Heart left ventricle (tissue), 16 donors: ENCODE results near the gene ADGRD1. TPM values are rescaled to one million over a fixed set of nuclear protein-coding genes. Genes with fewer than 3 reads are reported as not detected.
A peak's percentile ranks its signal among the peaks of the same experiment; 100 is the strongest.

Experiments
- ATAC-seq, 4 donors: fragments of 200-7000 bp; cut with Tn5 transposase; one replicate each; pipeline ENCODE4 v1.9.1; 2020 to 2022; ENCODE audit warnings: moderate library complexity in 4 of 4, mild to moderate bottlenecking in 3 of 4, moderate number of reproducible peaks in 1 of 4
- DNase-seq, 5 donors: peaks; one replicate each; pipeline ENCODE4 v3.0.0-alpha.2; 2020
- H3K27ac ChIP-seq, 12 donors: fragments of 200-600 bp; sonication (generic) in 4 of 12; one replicate each; pipeline versions ENCODE4 v1.5.0 to v1.8.0; 2016 to 2022; ENCODE audit warnings: mild to moderate bottlenecking in 2 of 12
- H3K27me3 ChIP-seq, 9 donors: fragments of 200-600 bp; sonication (generic) in 2 of 9; one replicate each; pipeline versions ENCODE4 v1.5.1 to v1.8.0; 2016 to 2022; ENCODE audit warnings: mild to moderate bottlenecking in 3 of 9
- H3K36me3 ChIP-seq, 9 donors: fragments of 200-600 bp; sonication (generic) in 2 of 9; one replicate each; pipeline versions ENCODE4 v1.5.0 to v1.8.0; 2018 to 2022; ENCODE audit warnings: mild to moderate bottlenecking in 2 of 9
- H3K4me1 ChIP-seq, 12 donors: fragments of 200-600 bp; sonication (generic) in 4 of 12; one replicate each; pipeline versions ENCODE4 v1.5.0 to v1.8.0; 2016 to 2022; ENCODE audit warnings: mild to moderate bottlenecking in 3 of 12
- H3K4me3 ChIP-seq, 12 donors: fragments of 200-600 bp; sonication (generic) in 4 of 12; one replicate each; pipeline versions ENCODE4 v1.5.0 to v1.8.0; 2017 to 2022; ENCODE audit warnings: mild to moderate bottlenecking in 9 of 12, moderate library complexity in 4 of 12
- H3K9me3 ChIP-seq, 12 donors: fragments of 200-600 bp; sonication (generic) in 4 of 12; one replicate each; pipeline versions ENCODE4 v1.5.0 to v1.8.0; 2016 to 2022; ENCODE audit warnings: mild to moderate bottlenecking in 1 of 12
- CTCF ChIP-seq, 12 donors: fragments of 200-600 bp; sonication (generic) in 4 of 12; IDR thresholded peaks; one replicate each; pipeline versions ENCODE4 v1.5.0 to v1.8.0; 2018 to 2022; ENCODE audit warnings: antibody characterized with exemption in 12 of 12, mild to moderate bottlenecking in 5 of 12
- POLR2A ChIP-seq, 2 donors: fragments of 450-650 bp; IDR thresholded peaks; one replicate each; pipeline ENCODE4 v1.6.1; 2017; ENCODE audit warnings: antibody characterized with exemption in 2 of 2, mild to moderate bottlenecking in 2 of 2, moderate library complexity in 2 of 2
- WGBS, 4 donors: extraction: QIAGEN DNeasy Blood & Tissue Kit in 2 of 4; methylation state at CpG; one replicate each; pipeline versions ENCODE4 v1.1.5 to v1.1.7; 2013 to 2018; 5-methylcytosine and 5-hydroxymethylcytosine counted together
- intact Hi-C, 10 donors: fragments of 100-400 bp; cut with DNase I; formaldehyde crosslinking; loops; one replicate each; pipeline versions ENCODE4 v1.11.1 to v1.14.2; 2022
- polyA plus RNA-seq, 2 donors: library from polyadenylated mRNA; stranded (reverse); fragments of 200-250 nt; gene quantifications; one replicate each; pipeline ENCODE4 v1.2.3, GENCODE V29; 2013
- total RNA-seq, 9 donors: library from RNA; depleted of rRNA in 2 of 9; stranded (reverse); fragments of >200 nt in 2 of 9; fragmentation: NEBNext Ultra II Directional in 3 of 9; extraction: Animal tissue kit (Norgen Biotek cat#: 25700) in 3 of 9; gene quantifications; one replicate each; pipeline versions ENCODE4 v1.1.0 to v1.2.4, GENCODE V29; 2016 to 2023
- donor health status: ischemic (EF 13 %, LVEDD 7.1; RV severe dilation, severe dysfunction).
- donor health status: healthy with polysubstance abuse.
- donor health status: DM: no; HTN: yes; CAD: no.
- donor health status: DM: no; HTN: no; CAD: no.
- donor health status: ischemic (EF 25% LVEDD 6.9; RV normal size, moderate dysfunction).
- donor health status: ischemic (EF 25% LVEDD 5.7; RV mildly dilated, moderate dysfunction).
- donor health status: healthy.
- donor health status: DM: yes; HTN: yes; CAD: no.
- donor health status: ischemic (EF 35%, LVEDD 5.7; RV mildly dilated, moderate dysfunction).
- donor health status: nonischemic (EF 11% LVEDD 7.7; RV severe dilation, severe dysfunction).
- donor health status: DM: yes; HTN: yes; CAD: no.
- donor health status: PGD.
- donor health status: ischemic (EF 29% LVEDD 5.4; RV normal size, mild dysfunction).
- donor health status: nonischemic (EF 23%, LVEDD 6.1; RV moderate dilation, normal function).

ADGRD1 gene
- total and polyA plus RNA-seq, 11 donors: 22.7 to 109 (median 66.3) TPM

- Histone ChIP-seq H3K27ac (no peak overlapping the region), H3K4me3 (no peak overlapping the region), H3K36me3 (peaks cover 0 to 56% (median 21%) of the 10 kb centered on the region in 9 donors), H3K27me3 (no peaks in the 10 kb centered on the region), H3K4me1 (peaks cover 0 to 17% (median 3%) of the 10 kb centered on the region in 12 donors), H3K9me3 (peaks cover 0 to 7% (median 0%) of the 10 kb centered on the region in 12 donors)
- TF ChIP-seq CTCF (IDR thresholded peaks at IDR 0.05): no peak
- TF ChIP-seq POLR2A (IDR thresholded peaks at IDR 0.05): no peak
- ATAC-seq: no peak
- DNase-seq: no peak
- 81 to 95% (median 92%) methylated on average over 5 of the region's 5 CpGs for WGBS, 4 donors
- intact Hi-C loops: no loop called here
Observed at GRCh38 chr12:130998136-130998535, 44.4 kb downstream of the ADGRD1 start.

- Histone ChIP-seq H3K36me3 (peaks cover 0 to 37% (median 18%) of the 10 kb centered on the region in 9 donors), H3K4me1 (peaks cover 0 to 19% (median 3%) of the 10 kb centered on the region in 12 donors), H3K9me3 (peaks cover 0 to 7% (median 0%) of the 10 kb centered on the region in 12 donors), H3K27me3 (no peaks in the 10 kb centered on the region), H3K4me3 (no peak overlapping the region), H3K27ac (peak overlapping the region in 2 of 12 donors; percentile 27 to 56)
- TF ChIP-seq POLR2A (IDR thresholded peaks at IDR 0.05) (no peak), CTCF (IDR thresholded peaks at IDR 0.05) (no peak)
- DNase-seq (no peak), ATAC-seq (no peak)
- 86 to 91% (median 90%) methylated on average over 15 to 16 of the region's 16 CpGs for WGBS, 4 donors
- intact Hi-C loops: loop anchor here in 3 of 10 donors (5.0 to 10.0 kb wide), 3 partner anchors 43 to 85 kb away; partner anchors contain the start of gene ADGRD1 (in 1 of the 3)
Observed at GRCh38 chr12:131000000-131000486, 46.3 kb downstream of the ADGRD1 start.

- DNase-seq: no peak
- H3K36me3 ChIP-seq: peaks cover 0 to 40% (median 15%) of the 10 kb centered on the region in 9 donors
- TF ChIP-seq CTCF (IDR thresholded peaks at IDR 0.05) (no peak), POLR2A (IDR thresholded peaks at IDR 0.05) (no peak)
- intact Hi-C loops: loop anchor here in 3 of 10 donors (5.0 to 10.0 kb wide), 3 partner anchors 44 to 87 kb away; partner anchors contain the start of gene ADGRD1 (in 1 of the 3)
- ATAC-seq: no peak
- 97 to 100% (median 99%) methylated on average over 1 of the region's 1 CpG for WGBS, 4 donors
- H3K27ac ChIP-seq: peak overlapping the region in 10 of 12 donors; percentile 30 to 86 (median 74)
- H3K9me3 ChIP-seq: peaks cover 0 to 7% (median 0%) of the 10 kb centered on the region in 12 donors
- no peaks in the 10 kb centered on the region for H3K27me3 ChIP-seq
- no peak overlapping the region for H3K4me3 ChIP-seq
- H3K4me1 ChIP-seq: peaks cover 0 to 27% (median 3%) of the 10 kb centered on the region in 12 donors
Observed at GRCh38 chr12:131001493-131001892, 47.8 kb downstream of the ADGRD1 start.

GRCh38 chr12:131002216-131002631, 48.5 kb downstream of the ADGRD1 start:
- ATAC-seq: peak; percentile 35 to 73 (median 50)
- Histone ChIP-seq H3K4me1 (peaks cover 0 to 35% (median 9%) of the 10 kb centered on the region in 12 donors), H3K4me3 (no peak overlapping the region)

More at GRCh38 chr12:131002216-131002631, 48.5 kb downstream of the ADGRD1 start:
- WGBS, 4 donors: 34 to 53% (median 42%) methylated on average over 2 of the region's 2 CpGs
- Histone ChIP-seq H3K36me3 (peaks cover 0 to 40% (median 15%) of the 10 kb centered on the region in 9 donors), H3K27ac (peak overlapping the region in 10 of 12 donors; percentile 58 to 86 (median 74)), H3K27me3 (no peaks in the 10 kb centered on the region), H3K9me3 (peaks cover 0 to 7% (median 0%) of the 10 kb centered on the region in 12 donors)
- intact Hi-C loops: loop anchor here in 3 of 10 donors (2.0 to 10.0 kb wide), 4 partner anchors 43 to 87 kb away; partner anchors contain the start of gene ADGRD1 (in 1 of the 3)
- DNase-seq: no peak
- no peak for TF ChIP-seq POLR2A (IDR thresholded peaks at IDR 0.05)
- TF ChIP-seq CTCF (IDR thresholded peaks at IDR 0.05): no peak
